H1 (cell line): Measurements from ENCODE around the gene PCDHGB7. TPM values are rescaled to one million over a fixed set of nuclear protein-coding genes. Genes with fewer than 3 reads are reported as not detected.

ENCODE experiments used
- CBX8 ChIP-seq: fragments of 300-800, 300-1000 bp; sonication (generic); IDR thresholded peaks from 2 replicates; pipeline ENCODE4 v1.7.1; 2016; ENCODE audit warnings: low read depth, low read length, borderline replicate concordance
- CHD1 ChIP-seq: IDR thresholded peaks from 2 replicates; pipeline ENCODE4 v1.6.1; 2012; ENCODE audit warnings: low read depth, low read length, improper control_type of control experiment
- GTF2F1 ChIP-seq: IDR thresholded peaks from 2 replicates; pipeline ENCODE4 v1.6.1; 2012; ENCODE audit warnings: low read depth, low read length, improper control_type of control experiment, borderline replicate concordance
- KDM5A ChIP-seq: fragments of 200-600 bp; IDR thresholded peaks from 2 replicates; pipeline ENCODE4 v1.7.1; 2012; ENCODE audit warnings: mild to moderate bottlenecking, low read length, inconsistent platforms, mixed read lengths
- RFX5 ChIP-seq: IDR thresholded peaks from 2 replicates; pipeline ENCODE4 v1.6.1; 2011; ENCODE audit warnings: low read depth, low read length, improper control_type of control experiment, borderline replicate concordance
- SIRT6 ChIP-seq: IDR thresholded peaks from one replicate; pipeline ENCODE4 v1.7.1; 2012; ENCODE audit warnings: low read length, inconsistent platforms
- polyA plus RNA-seq, 7 experiments: library from polyadenylated mRNA; depleted of rRNA in 3 of 7; stranded (reverse) in 5 of 7; unstranded in 2 of 7; fragments of >200 nt in 5 of 7; fragments of 200-250 nt in 2 of 7; gene quantifications; 1 replicate in 5 of 7; 2 replicates in 1 of 7; 4 replicates in 1 of 7; pipeline versions ENCODE4 v1.2.1 to v1.2.3, GENCODE V29; 2011 to 2013; ENCODE audit warnings: missing spikeins in 2 of 7, mixed read lengths in 2 of 7
- total RNA-seq: library from RNA; stranded (reverse); fragmentation: NEBNext Ultra II Directional; extraction: Animal tissue kit (Norgen Biotek cat#: 25700); gene quantifications from 2 replicates; pipeline ENCODE4 v1.2.1, GENCODE V29; 2021
- TF ChIP-seq, protein P1 (sequence below): fragments of 300-600 bp; sonication (generic); IDR thresholded peaks from 2 replicates; pipeline ENCODE4 v1.7.1; 2012; ENCODE audit warnings: low read length, moderate library complexity, mild to moderate bottlenecking, inconsistent platforms; ENCODE audit not compliant: insufficient replicate concordance
- TF ChIP-seq, protein P2 (sequence below): IDR thresholded peaks from 2 replicates; pipeline ENCODE4 v1.6.1; 2012; ENCODE audit warnings: low read length, inconsistent platforms
- TF ChIP-seq, protein P3 (sequence below): IDR thresholded peaks from 2 replicates; pipeline ENCODE4 v1.6.1; 2012; ENCODE audit warnings: inconsistent platforms

Gene PCDHGB7
- total and polyA plus RNA-seq, 2 of the 8 experiments (the other 6 are each of a cell fraction or from before 2014, with no cell fraction given), result 4.1 to 9.5 TPM

DNA sequence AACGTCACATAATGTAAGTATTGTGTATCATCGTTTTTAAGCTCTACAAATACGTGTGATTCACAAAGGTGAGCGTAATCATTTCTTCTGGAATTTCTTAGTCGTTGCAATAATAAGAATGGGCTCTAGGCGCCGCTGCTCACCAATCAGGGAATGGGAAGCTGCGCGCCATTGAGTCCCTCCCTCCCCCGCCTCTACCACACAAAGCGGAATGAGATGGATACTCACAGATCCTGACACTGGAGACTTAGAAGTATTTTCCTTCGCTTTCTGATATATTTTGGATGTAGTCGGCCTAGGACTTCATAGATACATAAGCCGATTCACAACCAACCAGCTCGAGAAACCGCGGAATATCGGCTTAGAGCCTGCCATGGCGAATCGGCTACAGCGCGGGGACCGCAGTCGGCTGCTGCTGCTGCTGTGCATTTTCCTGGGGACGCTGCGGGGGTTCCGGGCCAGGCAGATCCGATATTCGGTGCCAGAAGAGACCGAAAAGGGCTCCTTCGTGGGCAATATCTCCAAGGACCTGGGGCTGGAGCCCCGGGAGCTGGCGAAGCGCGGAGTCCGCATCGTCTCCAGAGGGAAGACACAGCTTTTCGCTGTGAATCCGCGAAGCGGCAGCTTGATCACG, 3.5 kb downstream of the PCDHGB7 start, which contains the start of gene PCDHGA11 (continued):
- TF ChIP-seq, protein P1, sequence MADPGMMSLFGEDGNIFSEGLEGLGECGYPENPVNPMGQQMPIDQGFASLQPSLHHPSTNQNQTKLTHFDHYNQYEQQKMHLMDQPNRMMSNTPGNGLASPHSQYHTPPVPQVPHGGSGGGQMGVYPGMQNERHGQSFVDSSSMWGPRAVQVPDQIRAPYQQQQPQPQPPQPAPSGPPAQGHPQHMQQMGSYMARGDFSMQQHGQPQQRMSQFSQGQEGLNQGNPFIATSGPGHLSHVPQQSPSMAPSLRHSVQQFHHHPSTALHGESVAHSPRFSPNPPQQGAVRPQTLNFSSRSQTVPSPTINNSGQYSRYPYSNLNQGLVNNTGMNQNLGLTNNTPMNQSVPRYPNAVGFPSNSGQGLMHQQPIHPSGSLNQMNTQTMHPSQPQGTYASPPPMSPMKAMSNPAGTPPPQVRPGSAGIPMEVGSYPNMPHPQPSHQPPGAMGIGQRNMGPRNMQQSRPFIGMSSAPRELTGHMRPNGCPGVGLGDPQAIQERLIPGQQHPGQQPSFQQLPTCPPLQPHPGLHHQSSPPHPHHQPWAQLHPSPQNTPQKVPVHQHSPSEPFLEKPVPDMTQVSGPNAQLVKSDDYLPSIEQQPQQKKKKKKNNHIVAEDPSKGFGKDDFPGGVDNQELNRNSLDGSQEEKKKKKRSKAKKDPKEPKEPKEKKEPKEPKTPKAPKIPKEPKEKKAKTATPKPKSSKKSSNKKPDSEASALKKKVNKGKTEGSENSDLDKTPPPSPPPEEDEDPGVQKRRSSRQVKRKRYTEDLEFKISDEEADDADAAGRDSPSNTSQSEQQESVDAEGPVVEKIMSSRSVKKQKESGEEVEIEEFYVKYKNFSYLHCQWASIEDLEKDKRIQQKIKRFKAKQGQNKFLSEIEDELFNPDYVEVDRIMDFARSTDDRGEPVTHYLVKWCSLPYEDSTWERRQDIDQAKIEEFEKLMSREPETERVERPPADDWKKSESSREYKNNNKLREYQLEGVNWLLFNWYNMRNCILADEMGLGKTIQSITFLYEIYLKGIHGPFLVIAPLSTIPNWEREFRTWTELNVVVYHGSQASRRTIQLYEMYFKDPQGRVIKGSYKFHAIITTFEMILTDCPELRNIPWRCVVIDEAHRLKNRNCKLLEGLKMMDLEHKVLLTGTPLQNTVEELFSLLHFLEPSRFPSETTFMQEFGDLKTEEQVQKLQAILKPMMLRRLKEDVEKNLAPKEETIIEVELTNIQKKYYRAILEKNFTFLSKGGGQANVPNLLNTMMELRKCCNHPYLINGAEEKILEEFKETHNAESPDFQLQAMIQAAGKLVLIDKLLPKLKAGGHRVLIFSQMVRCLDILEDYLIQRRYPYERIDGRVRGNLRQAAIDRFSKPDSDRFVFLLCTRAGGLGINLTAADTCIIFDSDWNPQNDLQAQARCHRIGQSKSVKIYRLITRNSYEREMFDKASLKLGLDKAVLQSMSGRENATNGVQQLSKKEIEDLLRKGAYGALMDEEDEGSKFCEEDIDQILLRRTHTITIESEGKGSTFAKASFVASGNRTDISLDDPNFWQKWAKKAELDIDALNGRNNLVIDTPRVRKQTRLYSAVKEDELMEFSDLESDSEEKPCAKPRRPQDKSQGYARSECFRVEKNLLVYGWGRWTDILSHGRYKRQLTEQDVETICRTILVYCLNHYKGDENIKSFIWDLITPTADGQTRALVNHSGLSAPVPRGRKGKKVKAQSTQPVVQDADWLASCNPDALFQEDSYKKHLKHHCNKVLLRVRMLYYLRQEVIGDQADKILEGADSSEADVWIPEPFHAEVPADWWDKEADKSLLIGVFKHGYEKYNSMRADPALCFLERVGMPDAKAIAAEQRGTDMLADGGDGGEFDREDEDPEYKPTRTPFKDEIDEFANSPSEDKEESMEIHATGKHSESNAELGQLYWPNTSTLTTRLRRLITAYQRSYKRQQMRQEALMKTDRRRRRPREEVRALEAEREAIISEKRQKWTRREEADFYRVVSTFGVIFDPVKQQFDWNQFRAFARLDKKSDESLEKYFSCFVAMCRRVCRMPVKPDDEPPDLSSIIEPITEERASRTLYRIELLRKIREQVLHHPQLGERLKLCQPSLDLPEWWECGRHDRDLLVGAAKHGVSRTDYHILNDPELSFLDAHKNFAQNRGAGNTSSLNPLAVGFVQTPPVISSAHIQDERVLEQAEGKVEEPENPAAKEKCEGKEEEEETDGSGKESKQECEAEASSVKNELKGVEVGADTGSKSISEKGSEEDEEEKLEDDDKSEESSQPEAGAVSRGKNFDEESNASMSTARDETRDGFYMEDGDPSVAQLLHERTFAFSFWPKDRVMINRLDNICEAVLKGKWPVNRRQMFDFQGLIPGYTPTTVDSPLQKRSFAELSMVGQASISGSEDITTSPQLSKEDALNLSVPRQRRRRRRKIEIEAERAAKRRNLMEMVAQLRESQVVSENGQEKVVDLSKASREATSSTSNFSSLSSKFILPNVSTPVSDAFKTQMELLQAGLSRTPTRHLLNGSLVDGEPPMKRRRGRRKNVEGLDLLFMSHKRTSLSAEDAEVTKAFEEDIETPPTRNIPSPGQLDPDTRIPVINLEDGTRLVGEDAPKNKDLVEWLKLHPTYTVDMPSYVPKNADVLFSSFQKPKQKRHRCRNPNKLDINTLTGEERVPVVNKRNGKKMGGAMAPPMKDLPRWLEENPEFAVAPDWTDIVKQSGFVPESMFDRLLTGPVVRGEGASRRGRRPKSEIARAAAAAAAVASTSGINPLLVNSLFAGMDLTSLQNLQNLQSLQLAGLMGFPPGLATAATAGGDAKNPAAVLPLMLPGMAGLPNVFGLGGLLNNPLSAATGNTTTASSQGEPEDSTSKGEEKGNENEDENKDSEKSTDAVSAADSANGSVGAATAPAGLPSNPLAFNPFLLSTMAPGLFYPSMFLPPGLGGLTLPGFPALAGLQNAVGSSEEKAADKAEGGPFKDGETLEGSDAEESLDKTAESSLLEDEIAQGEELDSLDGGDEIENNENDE, result no peak
- no peak for TF ChIP-seq RFX5
- TF ChIP-seq, protein P2, sequence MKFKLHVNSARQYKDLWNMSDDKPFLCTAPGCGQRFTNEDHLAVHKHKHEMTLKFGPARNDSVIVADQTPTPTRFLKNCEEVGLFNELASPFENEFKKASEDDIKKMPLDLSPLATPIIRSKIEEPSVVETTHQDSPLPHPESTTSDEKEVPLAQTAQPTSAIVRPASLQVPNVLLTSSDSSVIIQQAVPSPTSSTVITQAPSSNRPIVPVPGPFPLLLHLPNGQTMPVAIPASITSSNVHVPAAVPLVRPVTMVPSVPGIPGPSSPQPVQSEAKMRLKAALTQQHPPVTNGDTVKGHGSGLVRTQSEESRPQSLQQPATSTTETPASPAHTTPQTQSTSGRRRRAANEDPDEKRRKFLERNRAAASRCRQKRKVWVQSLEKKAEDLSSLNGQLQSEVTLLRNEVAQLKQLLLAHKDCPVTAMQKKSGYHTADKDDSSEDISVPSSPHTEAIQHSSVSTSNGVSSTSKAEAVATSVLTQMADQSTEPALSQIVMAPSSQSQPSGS, result no peak
- no peak for TF ChIP-seq CBX8
- TF ChIP-seq SIRT6, result no peak
- no peak for TF ChIP-seq KDM5A
- TF ChIP-seq, protein P3, sequence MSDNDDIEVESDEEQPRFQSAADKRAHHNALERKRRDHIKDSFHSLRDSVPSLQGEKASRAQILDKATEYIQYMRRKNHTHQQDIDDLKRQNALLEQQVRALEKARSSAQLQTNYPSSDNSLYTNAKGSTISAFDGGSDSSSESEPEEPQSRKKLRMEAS, result no peak
- no peak for TF ChIP-seq CHD1
- TF ChIP-seq GTF2F1, result no peak
